ENCODE data around the gene SYT17.
A peak's percentile ranks its signal among the peaks of the same experiment; 100 is the strongest.

The SYT17 gene, protein sequence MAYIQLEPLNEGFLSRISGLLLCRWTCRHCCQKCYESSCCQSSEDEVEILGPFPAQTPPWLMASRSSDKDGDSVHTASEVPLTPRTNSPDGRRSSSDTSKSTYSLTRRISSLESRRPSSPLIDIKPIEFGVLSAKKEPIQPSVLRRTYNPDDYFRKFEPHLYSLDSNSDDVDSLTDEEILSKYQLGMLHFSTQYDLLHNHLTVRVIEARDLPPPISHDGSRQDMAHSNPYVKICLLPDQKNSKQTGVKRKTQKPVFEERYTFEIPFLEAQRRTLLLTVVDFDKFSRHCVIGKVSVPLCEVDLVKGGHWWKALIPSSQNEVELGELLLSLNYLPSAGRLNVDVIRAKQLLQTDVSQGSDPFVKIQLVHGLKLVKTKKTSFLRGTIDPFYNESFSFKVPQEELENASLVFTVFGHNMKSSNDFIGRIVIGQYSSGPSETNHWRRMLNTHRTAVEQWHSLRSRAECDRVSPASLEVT

DNA sequence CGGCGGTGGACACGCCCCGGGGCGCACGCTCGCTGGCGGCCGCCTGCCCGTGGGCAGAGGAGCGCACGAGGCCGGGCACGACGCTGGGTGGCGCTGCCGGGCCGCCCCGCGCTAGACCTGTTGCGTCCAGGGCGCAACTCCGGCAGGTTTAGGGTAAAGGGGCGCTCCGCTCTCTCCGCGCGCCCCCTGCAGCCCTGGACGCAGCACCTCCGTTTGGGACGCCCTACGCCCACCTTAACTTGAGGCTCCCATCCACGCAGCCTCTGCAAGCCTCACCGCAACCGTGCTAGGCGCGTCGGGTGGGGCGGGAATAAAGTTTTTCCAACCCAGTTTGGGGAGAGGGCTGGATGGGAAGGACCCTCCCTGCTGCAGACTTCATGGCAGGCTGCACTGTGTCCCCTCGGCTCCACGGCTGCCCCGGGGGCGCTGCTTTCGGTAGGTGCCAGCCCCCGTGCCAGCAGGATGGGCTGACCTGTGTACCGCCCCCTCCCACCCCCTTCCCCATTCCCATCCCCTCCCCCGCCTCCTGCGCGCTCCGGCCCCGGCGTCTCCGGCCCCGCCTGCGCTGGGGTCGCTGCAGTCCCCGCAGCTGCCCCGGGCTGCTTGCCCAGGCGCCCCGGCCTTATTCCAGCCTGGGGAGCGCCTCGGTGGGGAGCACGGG is at the start of gene SYT17:
Gene SYT17 (plus strand): TSS at position 531 of the 661 bp plus-strand sequence. CDS start 407 bp downstream, outside the sequence.
- peak; percentile 17 for FAIRE-seq
- DNase-seq (ENCODE audit: low spot score), result peak; percentile 90

DNA sequence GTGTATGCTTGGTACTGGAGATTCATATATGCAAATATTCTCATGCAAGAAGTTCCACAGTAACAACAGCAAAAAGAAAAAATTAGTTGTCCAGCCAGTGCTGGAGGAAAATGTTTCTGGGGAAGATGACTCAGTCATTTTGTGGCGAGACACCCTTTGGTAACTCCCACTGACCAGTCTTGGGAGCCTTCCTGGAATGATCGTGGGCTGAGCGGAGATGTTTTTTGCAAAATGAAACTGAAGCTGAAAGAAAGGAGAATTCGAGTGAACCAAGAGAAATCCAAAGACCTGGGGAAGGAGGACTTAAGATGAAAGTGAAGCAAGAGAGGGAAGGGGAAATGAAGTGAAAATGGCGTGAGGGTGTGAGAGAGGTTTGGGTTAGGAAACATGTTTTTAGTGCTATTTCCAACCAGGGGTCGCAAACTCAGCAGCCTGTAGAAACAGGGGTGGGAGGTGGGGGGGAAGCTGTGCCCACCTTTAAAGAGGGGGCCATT is 49.1 kb upstream of the SYT17 start:
- FAIRE-seq (no peak), DNase-seq (ENCODE audit: low spot score) (peak; percentile 71)

DNA sequence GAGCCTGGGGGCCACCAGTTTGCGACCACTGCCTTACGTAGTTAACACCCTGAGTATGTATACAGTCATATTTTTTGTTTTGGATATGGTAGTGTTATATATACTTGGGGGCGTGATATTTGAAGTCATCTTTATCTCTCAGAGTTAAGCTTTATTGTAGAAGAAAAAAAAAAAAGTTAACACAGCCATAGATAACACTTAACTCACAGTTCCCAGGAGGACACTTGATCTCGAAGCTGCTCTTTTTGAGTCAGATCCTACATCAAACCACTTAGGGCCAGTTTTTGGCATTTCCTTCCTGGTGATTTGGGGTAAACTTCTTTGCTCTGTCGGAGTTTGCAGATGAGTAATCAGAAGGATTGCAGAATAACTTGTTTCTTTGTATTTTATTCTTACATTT is 48.5 kb upstream of the SYT17 start:
- no peak for FAIRE-seq
- no peak for DNase-seq (ENCODE audit: low spot score)

- FAIRE-seq (no peak), DNase-seq (ENCODE audit: low spot score) (no peak)
Measured at GRCh38 chr16:19123535-19124178, 44.4 kb upstream of the SYT17 start.

GRCh38 chr16:19126300-19126699 is 41.7 kb upstream of the SYT17 start:
- DNase-seq (ENCODE audit: low spot score), result no peak
- no peak for FAIRE-seq

DNA sequence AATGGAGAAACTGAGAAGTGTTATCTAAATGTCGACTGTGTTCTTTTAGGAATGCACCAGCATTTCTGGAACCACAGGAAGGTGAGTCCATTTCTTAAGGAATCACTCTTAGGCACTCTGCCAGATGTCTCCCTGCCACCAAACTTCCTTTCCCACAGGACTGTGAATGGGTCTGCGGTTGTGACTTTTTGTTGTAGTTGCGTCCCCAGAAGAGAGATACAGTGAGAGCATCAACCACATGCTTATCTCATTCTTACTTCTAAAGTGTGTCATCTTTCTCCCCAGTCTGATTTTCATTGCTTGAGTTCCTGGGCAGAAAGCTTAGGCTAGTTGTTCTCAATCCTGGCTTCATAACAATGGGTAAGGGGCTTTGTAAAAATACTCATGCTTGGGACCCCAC is 40.8 kb upstream of the SYT17 start:
- no peak for DNase-seq (ENCODE audit: low spot score)
- FAIRE-seq, result no peak

DNA sequence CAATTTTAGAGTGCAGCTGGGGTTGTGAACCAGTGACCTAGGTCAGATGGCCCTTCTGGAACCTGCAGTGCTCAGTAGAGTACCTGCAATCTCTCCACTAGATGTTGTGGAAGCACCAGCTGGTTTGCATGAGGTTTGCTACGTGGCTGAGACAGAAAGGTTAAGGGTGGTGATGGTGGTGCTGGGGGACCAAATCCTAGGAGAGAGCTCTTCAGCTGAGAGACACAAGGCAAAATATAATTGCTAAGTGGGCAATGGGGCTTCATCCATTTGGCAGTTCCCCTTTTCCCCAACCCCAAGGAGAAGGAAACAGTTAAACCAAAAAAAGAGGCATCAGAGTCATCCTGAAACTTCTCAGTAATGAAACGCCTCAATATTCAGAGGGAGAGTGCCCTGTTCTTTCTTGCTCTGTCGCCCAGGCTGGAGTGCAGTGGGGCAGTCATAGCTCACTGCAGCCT is 40.3 kb upstream of the SYT17 start:
- no peak for DNase-seq (ENCODE audit: low spot score)
- FAIRE-seq, result no peak

DNA sequence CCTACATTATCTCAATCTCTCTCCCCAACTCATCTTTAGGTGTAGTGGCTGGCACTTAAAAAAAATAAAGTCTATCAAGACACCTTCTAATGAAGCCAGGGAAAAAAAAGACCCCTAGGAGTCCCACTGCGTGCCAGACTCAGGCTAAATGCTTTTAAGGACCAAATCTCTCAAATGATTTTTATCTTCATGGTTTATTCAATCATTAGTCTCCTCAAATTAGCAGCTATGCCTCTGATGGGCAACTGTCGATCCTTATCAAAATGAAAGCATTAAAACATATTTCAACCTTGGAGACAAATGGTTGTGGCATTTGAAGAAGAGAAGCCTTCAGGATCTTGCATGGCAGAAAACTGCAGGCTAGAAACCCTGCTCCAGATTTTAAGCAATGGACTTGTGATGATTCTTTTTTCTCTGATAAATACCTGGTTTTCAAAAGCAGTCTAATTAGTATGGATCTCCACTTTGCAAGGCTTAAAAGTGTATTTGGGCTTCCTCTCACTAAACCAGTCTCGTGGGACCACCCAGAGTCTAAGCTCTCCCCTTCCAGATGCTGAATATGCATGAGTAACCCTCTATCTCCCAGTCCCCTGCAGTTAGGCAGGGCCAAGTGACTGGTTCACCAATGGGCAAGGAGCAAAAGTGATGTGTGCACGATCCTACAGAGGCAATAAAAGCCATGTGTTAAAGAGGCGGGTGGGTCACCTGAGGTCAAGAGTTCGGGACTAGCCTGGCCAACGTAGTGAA is 39.4 kb upstream of the SYT17 start:
- FAIRE-seq, result no peak
- DNase-seq (ENCODE audit: low spot score), result no peak

DNA sequence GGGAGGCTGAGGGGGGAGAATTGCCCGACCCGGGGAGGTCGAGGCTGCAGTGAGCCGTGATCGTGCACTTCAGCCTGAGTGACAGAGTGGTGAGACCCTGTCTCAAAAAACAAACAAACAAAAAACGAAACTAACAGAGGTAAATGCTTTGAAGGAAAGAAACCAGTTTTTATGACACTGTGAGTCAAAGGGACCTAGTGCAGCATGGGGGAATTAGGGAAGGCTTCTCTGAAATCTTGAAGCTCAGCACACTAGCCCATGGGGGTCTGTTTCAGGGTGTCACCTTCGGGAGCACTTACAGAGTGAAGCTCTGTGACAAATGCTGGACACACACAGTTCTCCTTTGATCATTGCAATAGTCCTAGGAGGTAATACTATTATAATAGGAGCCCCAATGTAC is 37.7 kb upstream of the SYT17 start:
- no peak for DNase-seq (ENCODE audit: low spot score)
- FAIRE-seq, result no peak

DNA sequence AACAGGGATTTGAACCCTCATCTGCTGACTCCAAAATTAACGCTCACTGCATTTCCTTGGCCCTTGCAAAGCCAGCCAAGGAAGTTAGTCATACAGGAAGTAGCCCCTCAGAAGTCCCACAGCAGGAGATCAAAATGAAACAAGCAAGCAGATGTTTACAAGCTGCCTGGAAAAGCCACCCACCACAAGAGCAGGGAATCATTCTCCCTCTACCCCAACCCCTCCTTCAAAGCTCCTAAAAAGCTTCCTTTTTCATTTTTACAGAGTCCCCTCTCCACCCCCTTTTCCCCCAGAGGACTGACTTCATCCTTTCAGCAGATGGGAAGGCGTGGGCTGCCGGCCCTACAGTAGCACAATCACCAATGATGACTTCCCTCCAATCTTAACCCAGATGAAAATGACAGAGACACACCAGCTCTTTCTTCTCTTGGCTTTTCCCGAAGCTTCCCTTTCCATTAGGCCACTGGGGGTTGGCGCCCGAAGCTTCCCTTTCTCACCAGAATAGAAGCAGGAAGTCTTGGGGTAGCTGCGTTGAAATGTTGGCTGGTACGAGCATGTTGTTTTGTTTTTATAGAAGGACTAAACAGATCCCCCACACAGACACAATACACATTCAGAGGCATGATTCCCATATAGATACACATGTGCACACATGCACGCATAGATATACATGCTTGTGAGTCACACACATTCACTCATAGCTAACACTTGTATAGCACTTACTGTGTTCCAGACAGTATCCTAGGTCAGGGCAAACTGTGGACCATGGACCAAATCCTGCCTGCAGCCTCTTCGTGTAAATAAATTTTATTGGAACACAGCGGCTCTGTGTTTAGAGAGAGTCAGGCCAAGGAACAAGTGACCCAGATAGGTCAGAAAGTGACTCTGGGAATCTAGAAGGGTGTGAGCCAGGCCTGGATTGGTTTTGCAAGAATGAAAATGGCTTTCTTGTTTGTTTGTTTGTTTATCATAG is 36.9 kb upstream of the SYT17 start:
- DNase-seq (ENCODE audit: low spot score) (peak; percentile 52), FAIRE-seq (no peak)

GRCh38 chr16:19131825-19132218 is 36.2 kb upstream of the SYT17 start:
- DNase-seq (ENCODE audit: low spot score) (no peak), FAIRE-seq (no peak)

GRCh38 chr16:19132255-19132654 is 35.8 kb upstream of the SYT17 start:
- DNase-seq (ENCODE audit: low spot score) (no peak), FAIRE-seq (no peak)

DNA sequence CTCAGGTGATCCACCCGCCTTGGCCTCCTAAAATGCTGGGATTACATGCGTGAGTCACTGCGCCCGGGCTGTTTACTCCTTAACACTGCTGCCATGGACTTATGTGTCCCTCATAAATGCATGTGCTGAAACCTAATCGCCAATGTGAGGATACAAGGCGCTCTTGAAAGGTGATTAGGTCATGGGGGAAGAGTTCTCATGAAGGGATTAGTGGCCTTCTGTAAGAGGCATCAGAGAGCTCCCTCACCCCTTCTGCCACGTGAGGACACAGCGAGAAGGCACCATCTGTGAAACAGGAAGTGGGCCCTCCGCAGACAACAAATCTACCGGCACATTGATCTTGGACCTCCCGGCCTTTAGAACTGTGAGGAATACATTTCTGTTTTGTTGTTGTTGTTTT is 35.1 kb upstream of the SYT17 start:
- DNase-seq (ENCODE audit: low spot score), result no peak

GRCh38 chr16:19133600-19133999 is 34.4 kb upstream of the SYT17 start:
- FAIRE-seq (no peak), DNase-seq (ENCODE audit: low spot score) (no peak)

More for the DNA sequence above, 35.1 kb upstream of the SYT17 start:
- no peak for FAIRE-seq

- FAIRE-seq (no peak), DNase-seq (ENCODE audit: low spot score) (no peak)
Measured at GRCh38 chr16:19135201-19135842, 32.7 kb upstream of the SYT17 start.

DNA sequence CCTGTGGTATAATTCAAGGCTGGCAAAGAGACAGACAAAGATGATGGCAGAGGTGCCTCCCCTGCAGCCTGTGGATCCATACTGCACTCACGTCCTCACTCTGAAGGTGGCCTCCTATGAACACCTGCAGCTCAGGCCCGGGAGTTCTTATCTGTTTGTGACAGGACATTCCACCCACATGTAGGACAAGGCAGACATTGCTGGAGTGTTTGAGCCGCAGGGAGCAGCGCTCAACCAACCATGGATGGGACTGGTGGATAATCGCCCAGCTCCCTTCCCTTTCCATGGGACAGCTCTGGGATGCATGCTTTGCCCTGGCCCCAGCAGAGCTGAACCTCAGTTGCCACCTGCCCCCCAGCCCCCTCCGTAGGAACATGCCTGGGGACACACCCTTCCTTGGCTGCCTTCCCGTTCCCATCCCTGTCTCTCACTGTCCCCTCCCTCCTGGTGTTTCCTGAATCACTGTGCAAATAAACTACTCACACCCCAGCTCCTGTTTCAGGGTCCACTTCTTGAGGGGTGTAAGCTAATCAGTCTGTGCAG is 32.1 kb upstream of the SYT17 start:
- FAIRE-seq, result no peak

DNA sequence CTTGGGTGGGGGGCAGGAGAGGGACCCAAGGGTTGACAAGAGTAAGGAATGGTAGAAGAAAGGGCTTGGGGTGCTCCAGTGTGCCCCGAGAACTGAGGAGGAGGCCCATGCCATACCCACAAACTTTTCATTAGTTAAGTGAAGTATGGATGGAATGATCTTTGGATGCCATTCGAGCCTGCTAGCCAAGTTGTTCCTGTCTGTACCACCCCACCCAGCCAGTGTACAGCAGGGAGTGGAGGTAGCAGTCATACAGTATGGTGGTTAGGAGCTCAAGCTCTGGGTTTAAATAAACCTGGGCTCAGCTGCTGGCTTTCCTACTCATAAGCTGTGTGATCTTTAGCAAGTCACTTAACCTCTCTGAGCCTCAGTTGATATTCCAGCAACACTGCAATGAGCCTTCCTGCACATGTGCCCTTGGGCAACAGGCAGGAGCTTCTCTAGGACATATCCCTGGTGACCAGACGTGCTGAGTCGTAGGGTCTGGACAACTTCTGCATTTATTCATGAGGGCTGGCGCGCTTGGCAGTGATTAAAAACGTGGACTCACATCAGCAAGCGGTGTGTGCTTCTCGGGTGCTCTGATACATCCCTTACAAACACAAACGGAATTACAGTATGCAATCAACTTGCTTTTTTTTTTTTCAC is 31.4 kb upstream of the SYT17 start:
- FAIRE-seq (no peak), DNase-seq (ENCODE audit: low spot score) (no peak)

More for the DNA sequence above, 32.1 kb upstream of the SYT17 start:
- peak; percentile 57 for DNase-seq (ENCODE audit: low spot score)

GRCh38 chr16:19137201-19138128 is 30.6 kb upstream of the SYT17 start:
- FAIRE-seq, result no peak
- DNase-seq (ENCODE audit: low spot score), result no peak

All from urothelium cell line (cell line).